Liver (tissue), 9 donors: ENCODE measurements around the gene CEND1. TPM values are rescaled to one million over a fixed set of nuclear protein-coding genes. Genes with fewer than 3 reads are reported as not detected.

Experiments
- DNase-seq: peaks from one replicate; pipeline ENCODE4 v3.0.0-alpha.2; 2017; ENCODE audit warnings: low spot score
- H3K27ac ChIP-seq, 2 donors: one replicate each; pipeline ENCODE4 v1.7.0; 2013; ENCODE audit warnings: inconsistent platforms in 2 of 2, low read length in 2 of 2, control low read depth in 1 of 2, low read depth in 1 of 2, mild to moderate bottlenecking in 1 of 2
- H3K27me3 ChIP-seq, 4 donors: one replicate each; pipeline versions ENCODE4 v1.6.1 to v1.7.0; 2013; ENCODE audit warnings: low read length in 3 of 4, inconsistent platforms in 1 of 4, mild to moderate bottlenecking in 1 of 4, moderate library complexity in 1 of 4; ENCODE audit not compliant: control insufficient read depth in 4 of 4, insufficient read depth in 4 of 4
- H3K36me3 ChIP-seq, 4 donors: one replicate each; pipeline versions ENCODE4 v1.6.1 to v1.7.0; 2013; ENCODE audit warnings: low read length in 3 of 4, mild to moderate bottlenecking in 3 of 4, low read depth in 1 of 4, moderate library complexity in 1 of 4; ENCODE audit not compliant: control insufficient read depth in 4 of 4, insufficient read depth in 3 of 4
- H3K4me1 ChIP-seq, 4 donors: one replicate each; pipeline versions ENCODE4 v1.6.1 to v1.7.0; 2013; ENCODE audit warnings: low read length in 3 of 4, mild to moderate bottlenecking in 3 of 4, moderate library complexity in 1 of 4; ENCODE audit not compliant: control insufficient read depth in 4 of 4, insufficient read depth in 4 of 4
- H3K4me3 ChIP-seq, 3 donors: one replicate each; pipeline versions ENCODE4 v1.6.1 to v1.7.0; 2013; ENCODE audit warnings: low read length in 3 of 3, control low read depth in 1 of 3, low read depth in 1 of 3, mild to moderate bottlenecking in 1 of 3
- H3K9ac ChIP-seq, 2 donors: one replicate each; pipeline ENCODE4 v1.7.0; 2013; ENCODE audit warnings: low read length in 2 of 2, mild to moderate bottlenecking in 2 of 2, moderate library complexity in 2 of 2, control low read depth in 1 of 2, low read depth in 1 of 2
- H3K9me3 ChIP-seq, 4 donors: one replicate each; pipeline versions ENCODE4 v1.6.1 to v1.7.0; 2013; ENCODE audit warnings: low read length in 3 of 4; ENCODE audit not compliant: control insufficient read depth in 4 of 4
- EGR1 ChIP-seq, 2 donors: IDR thresholded peaks; 2 replicates each; pipeline ENCODE4 v1.6.1; 2016 to 2018; ENCODE audit warnings: antibody characterized with exemption in 2 of 2, low read depth in 2 of 2
- FOXA1 ChIP-seq: IDR thresholded peaks from 2 replicates; pipeline ENCODE4 v1.6.1; 2016; ENCODE audit warnings: antibody characterized with exemption
- FOXA2 ChIP-seq: IDR thresholded peaks from 2 replicates; pipeline ENCODE4 v1.6.1; 2016; ENCODE audit warnings: antibody characterized with exemption
- GABPA ChIP-seq, 2 donors: IDR thresholded peaks in 1 of 2; conservative IDR thresholded peaks in 1 of 2; 2 replicates each; pipeline ENCODE4 v1.6.1; 2016; ENCODE audit warnings: antibody characterized with exemption in 2 of 2, mild to moderate bottlenecking in 1 of 2, moderate library complexity in 1 of 2
- HNF4A ChIP-seq, 2 donors: conservative IDR thresholded peaks; 2 replicates each; pipeline ENCODE4 v1.6.1; 2016; ENCODE audit warnings: antibody characterized with exemption in 2 of 2, mild to moderate bottlenecking in 2 of 2
- HNF4G ChIP-seq: IDR thresholded peaks from 2 replicates; pipeline ENCODE4 v1.6.1; 2016; ENCODE audit warnings: antibody characterized with exemption
- JUND ChIP-seq, 2 donors: IDR thresholded peaks; 2 replicates each; pipeline ENCODE4 v1.6.1; 2016; ENCODE audit warnings: antibody characterized with exemption in 2 of 2
- MAX ChIP-seq: IDR thresholded peaks from 2 replicates; pipeline ENCODE4 v1.6.1; 2016; ENCODE audit warnings: antibody characterized with exemption
- NR2F2 ChIP-seq: IDR thresholded peaks from 2 replicates; pipeline ENCODE4 v1.6.1; 2016; ENCODE audit warnings: antibody characterized with exemption
- RAD21 ChIP-seq, 2 donors: IDR thresholded peaks; 2 replicates each; pipeline ENCODE4 v1.6.1; 2016; ENCODE audit warnings: antibody characterized with exemption in 2 of 2, mild to moderate bottlenecking in 2 of 2
- REST ChIP-seq: IDR thresholded peaks from 2 replicates; pipeline ENCODE4 v1.6.1; 2016; ENCODE audit warnings: antibody characterized with exemption, mild to moderate bottlenecking
- RXRA ChIP-seq, 2 donors: IDR thresholded peaks; 2 replicates each; pipeline ENCODE4 v1.6.1; 2017 to 2018; ENCODE audit warnings: antibody characterized with exemption in 2 of 2, mild to moderate bottlenecking in 1 of 2
- SP1 ChIP-seq: IDR thresholded peaks from 2 replicates; pipeline ENCODE4 v1.6.1; 2018; ENCODE audit warnings: antibody characterized with exemption, mild to moderate bottlenecking
- TAF1 ChIP-seq: conservative IDR thresholded peaks from 2 replicates; pipeline ENCODE4 v1.6.1; 2016; ENCODE audit warnings: antibody characterized with exemption, mild to moderate bottlenecking
- YY1 ChIP-seq: IDR thresholded peaks from 2 replicates; pipeline ENCODE4 v1.6.1; 2016; ENCODE audit warnings: antibody characterized with exemption, mild to moderate bottlenecking
- WGBS: extraction: QIAGEN DNeasy Blood & Tissue Kit; methylation state at CpG from one replicate; pipeline ENCODE4 v1.1.7; 2013; 5-methylcytosine and 5-hydroxymethylcytosine counted together
- polyA plus RNA-seq, 2 donors: library from polyadenylated mRNA; stranded (reverse) in 1 of 2; unstranded in 1 of 2; fragments of 200-250 nt in 1 of 2; fragments of >200 nt in 1 of 2; fragmentation: Nextera tagmentation in 1 of 2; extraction: Ambion mirVana in 1 of 2; gene quantifications; one replicate each; pipeline versions ENCODE4 v1.2.1 to v1.2.3, GENCODE V29; 2013 to 2015
- total RNA-seq, 2 donors: library from RNA; depleted of rRNA; stranded (reverse); fragments of >200 nt; gene quantifications; one replicate each; pipeline ENCODE4 v1.2.3, GENCODE V29; 2014
- TF ChIP-seq, protein P1 (sequence below): IDR thresholded peaks from 2 replicates; pipeline ENCODE4 v1.6.1; 2016; ENCODE audit warnings: antibody characterized with exemption
- TF ChIP-seq, protein P2 (sequence below): IDR thresholded peaks from 2 replicates; pipeline ENCODE4 v1.6.1; 2016; ENCODE audit warnings: antibody characterized with exemption
- TF ChIP-seq, protein P3 (sequence below): fragments of 150-350 bp; IDR thresholded peaks from 2 replicates; pipeline ENCODE4 v1.5.1; 2017; ENCODE audit warnings: improper control_type of control experiment, low read depth, low read length; ENCODE audit not compliant: missing input control
- donor health status: healthy.
- donor health status: healthy.
- donor health status: healthy.
- donor health status: healthy.
- donor health status: healthy.

The CEND1 gene
- total and polyA plus RNA-seq, 4 donors = not detected

DNA sequence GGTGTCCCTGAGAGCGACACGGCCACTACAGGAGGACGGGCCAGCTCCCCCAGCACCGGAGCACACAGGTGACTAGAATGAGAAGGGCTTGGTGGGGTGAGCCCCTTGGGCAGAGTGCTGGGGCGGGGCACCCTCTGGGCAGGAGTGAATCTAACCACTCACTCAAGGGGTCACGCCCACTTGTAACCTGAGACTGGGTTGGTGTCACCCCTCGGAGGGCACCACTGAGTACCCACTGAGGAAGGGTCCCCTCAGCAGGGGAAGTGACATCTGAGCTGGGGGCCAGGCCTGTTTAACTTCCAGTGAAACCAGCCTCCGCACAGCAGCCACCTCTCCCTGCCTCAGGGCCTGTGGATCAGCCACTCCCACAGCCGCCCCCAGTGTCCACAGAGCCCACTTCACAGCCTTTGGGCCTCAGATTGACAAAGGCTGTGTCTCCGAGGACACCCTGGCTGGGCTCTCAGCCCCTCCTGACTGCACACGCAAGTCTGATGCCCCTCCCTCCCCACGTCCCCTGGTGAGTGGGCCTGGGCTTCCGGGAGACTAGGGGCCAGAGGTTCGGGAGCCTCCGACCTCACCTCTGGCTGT, 18.2 kb downstream of the CEND1 start (continued):
- no peak for TF ChIP-seq EGR1 (IDR thresholded peaks at IDR 0.05; ENCODE audit: low read depth in 2 of 2)

DNA sequence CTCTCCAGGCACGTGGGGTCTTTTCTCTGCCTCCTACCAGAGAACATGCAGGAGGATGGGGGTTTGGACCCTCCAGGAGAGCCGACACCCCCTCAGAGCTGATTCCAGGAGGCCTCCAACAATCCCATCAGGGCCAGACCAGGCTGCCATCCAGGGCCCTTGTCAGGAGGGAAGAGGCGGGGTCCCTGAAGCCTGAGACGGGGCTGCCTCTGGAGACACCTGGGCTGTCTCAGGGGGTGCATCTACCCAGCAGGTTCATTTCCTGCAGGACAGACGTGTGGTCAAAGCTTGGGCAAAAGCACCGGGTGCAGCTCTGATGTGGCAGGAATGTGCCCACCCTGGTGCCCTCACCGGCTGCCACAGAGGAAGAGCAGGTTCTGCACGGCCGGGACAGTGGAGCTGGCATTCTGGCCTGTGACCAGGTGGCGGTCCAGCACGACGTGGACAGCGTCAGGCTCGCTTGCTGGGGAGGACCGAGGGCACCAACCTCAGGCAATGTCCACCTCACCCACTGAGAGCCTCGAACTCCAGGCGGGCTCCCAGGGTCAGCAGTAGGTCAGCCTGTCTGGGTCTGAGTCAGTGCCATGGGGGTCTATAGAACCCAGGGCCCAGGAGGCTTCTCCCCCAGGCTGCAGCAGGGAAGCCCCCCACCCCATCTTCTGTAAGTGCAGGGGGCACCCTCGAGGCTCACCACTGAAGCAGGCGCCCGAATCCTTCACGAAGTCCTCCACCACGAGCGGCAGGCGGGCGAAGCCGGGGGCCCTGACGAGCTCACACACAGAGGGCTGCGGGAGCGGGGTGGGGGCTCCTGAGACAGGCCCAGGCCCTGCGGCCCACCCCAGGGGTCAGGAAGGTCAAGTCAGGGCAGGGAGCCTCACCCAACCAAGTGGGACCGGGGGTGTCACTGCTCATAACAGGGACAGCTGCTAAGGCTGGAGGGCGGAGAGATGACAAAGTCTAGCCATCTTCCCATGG, 19.0 kb downstream of the CEND1 start:
- Histone ChIP-seq H3K9me3 (no peaks in the 10 kb centered on the region), H3K27me3 (no peaks in the 10 kb centered on the region), H3K36me3 (peaks cover 9 to 36% (median 15%) of the 10 kb centered on the region in 4 donors), H3K9ac (no peak overlapping the region), H3K4me3 (no peak overlapping the region), H3K4me1 (peaks cover 0 to 7% (median 1%) of the 10 kb centered on the region in 4 donors), H3K27ac (no peak overlapping the region)
- WGBS = 94% methylated on average over 32 of the region's 32 CpGs
- DNase-seq = no peak
- TF ChIP-seq REST = no peak
- TF ChIP-seq, protein P1, sequence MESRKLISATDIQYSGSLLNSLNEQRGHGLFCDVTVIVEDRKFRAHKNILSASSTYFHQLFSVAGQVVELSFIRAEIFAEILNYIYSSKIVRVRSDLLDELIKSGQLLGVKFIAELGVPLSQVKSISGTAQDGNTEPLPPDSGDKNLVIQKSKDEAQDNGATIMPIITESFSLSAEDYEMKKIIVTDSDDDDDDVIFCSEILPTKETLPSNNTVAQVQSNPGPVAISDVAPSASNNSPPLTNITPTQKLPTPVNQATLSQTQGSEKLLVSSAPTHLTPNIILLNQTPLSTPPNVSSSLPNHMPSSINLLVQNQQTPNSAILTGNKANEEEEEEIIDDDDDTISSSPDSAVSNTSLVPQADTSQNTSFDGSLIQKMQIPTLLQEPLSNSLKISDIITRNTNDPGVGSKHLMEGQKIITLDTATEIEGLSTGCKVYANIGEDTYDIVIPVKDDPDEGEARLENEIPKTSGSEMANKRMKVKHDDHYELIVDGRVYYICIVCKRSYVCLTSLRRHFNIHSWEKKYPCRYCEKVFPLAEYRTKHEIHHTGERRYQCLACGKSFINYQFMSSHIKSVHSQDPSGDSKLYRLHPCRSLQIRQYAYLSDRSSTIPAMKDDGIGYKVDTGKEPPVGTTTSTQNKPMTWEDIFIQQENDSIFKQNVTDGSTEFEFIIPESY = no peak
- TF ChIP-seq MAX = no peak
- TF ChIP-seq, protein P2, sequence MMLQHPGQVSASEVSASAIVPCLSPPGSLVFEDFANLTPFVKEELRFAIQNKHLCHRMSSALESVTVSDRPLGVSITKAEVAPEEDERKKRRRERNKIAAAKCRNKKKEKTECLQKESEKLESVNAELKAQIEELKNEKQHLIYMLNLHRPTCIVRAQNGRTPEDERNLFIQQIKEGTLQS = no peak
- TF ChIP-seq NR2F2 = no peak
- no peak for TF ChIP-seq RAD21 (IDR thresholded peaks at IDR 0.05)
- TF ChIP-seq, protein P3, sequence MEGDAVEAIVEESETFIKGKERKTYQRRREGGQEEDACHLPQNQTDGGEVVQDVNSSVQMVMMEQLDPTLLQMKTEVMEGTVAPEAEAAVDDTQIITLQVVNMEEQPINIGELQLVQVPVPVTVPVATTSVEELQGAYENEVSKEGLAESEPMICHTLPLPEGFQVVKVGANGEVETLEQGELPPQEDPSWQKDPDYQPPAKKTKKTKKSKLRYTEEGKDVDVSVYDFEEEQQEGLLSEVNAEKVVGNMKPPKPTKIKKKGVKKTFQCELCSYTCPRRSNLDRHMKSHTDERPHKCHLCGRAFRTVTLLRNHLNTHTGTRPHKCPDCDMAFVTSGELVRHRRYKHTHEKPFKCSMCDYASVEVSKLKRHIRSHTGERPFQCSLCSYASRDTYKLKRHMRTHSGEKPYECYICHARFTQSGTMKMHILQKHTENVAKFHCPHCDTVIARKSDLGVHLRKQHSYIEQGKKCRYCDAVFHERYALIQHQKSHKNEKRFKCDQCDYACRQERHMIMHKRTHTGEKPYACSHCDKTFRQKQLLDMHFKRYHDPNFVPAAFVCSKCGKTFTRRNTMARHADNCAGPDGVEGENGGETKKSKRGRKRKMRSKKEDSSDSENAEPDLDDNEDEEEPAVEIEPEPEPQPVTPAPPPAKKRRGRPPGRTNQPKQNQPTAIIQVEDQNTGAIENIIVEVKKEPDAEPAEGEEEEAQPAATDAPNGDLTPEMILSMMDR = no peak
- TF ChIP-seq SP1 = no peak
- TF ChIP-seq RXRA (IDR thresholded peaks at IDR 0.05) = no peak
- TF ChIP-seq FOXA2 = no peak
- TF ChIP-seq GABPA (IDR thresholded peaks at IDR 0.05 in 1 of 2, conservative IDR thresholded peaks at IDR 0.05 in 1 of 2) = no peak
- TF ChIP-seq EGR1 (IDR thresholded peaks at IDR 0.05; ENCODE audit: low read depth in 2 of 2) = no peak
- TF ChIP-seq TAF1 = no peak
- TF ChIP-seq YY1 = no peak
- TF ChIP-seq JUND (IDR thresholded peaks at IDR 0.05) = no peak
- no peak for TF ChIP-seq FOXA1
- no peak for TF ChIP-seq HNF4G
- no peak for TF ChIP-seq HNF4A (conservative IDR thresholded peaks at IDR 0.05)
